ENCODE data around the gene TRPV6.
A peak's percentile ranks its signal among the peaks of the same experiment; 100 is the strongest.

Gene TRPV6

GRCh38 chr7:142856565-142857245, 28.8 kb downstream of the TRPV6 start:
- DNase-seq (ENCODE audit: low read depth in 1 of 2, low spot score in 1 of 2), result no peak
- TF ChIP-seq POLR2AphosphoS5 (IDR thresholded peaks at IDR 0.05; ENCODE audit: low read depth), result no peak
- TF ChIP-seq REST (IDR thresholded peaks at IDR 0.05; ENCODE audit: insufficient replicate concordance, low read depth), result no peak
- TF ChIP-seq CTCF (IDR thresholded peaks at IDR 0.05; ENCODE audit: insufficient read depth, low read length), result no peak
- TF ChIP-seq SPI1 (IDR thresholded peaks at IDR 0.05; ENCODE audit: borderline replicate concordance, low read depth), result no peak
- no peak for TF ChIP-seq GABPA (IDR thresholded peaks at IDR 0.05; ENCODE audit: low read depth)
- H3K27ac ChIP-seq (replicated peaks), result no peak overlapping the region
- no peak overlapping the region for H3K4me3 ChIP-seq (replicated peaks; ENCODE audit: insufficient read depth, low read length)
- H3K27me3 ChIP-seq (ENCODE audit: insufficient read depth, poor library complexity, severe bottlenecking), result no peaks in the 10 kb centered on the region

GRCh38 chr7:142855756-142856564, 29.6 kb downstream of the TRPV6 start:
- H3K27ac ChIP-seq (replicated peaks), result no peak overlapping the region
- DNase-seq (ENCODE audit: low read depth in 1 of 2, low spot score in 1 of 2), result no peak
- H3K4me3 ChIP-seq (replicated peaks; ENCODE audit: insufficient read depth, low read length), result peak overlapping the region; percentile 70; the same call in 1 of the 2 replicates
- TF ChIP-seq REST (IDR thresholded peaks at IDR 0.05; ENCODE audit: insufficient replicate concordance, low read depth), result no peak
- TF ChIP-seq SPI1 (IDR thresholded peaks at IDR 0.05; ENCODE audit: borderline replicate concordance, low read depth), result no peak
- no peak for TF ChIP-seq GABPA (IDR thresholded peaks at IDR 0.05; ENCODE audit: low read depth)
- no peak for TF ChIP-seq CTCF (IDR thresholded peaks at IDR 0.05; ENCODE audit: insufficient read depth, low read length)
- no peak for TF ChIP-seq POLR2AphosphoS5 (IDR thresholded peaks at IDR 0.05; ENCODE audit: low read depth)
- no peaks in the 10 kb centered on the region for H3K27me3 ChIP-seq (ENCODE audit: insufficient read depth, poor library complexity, severe bottlenecking)

- TF ChIP-seq REST (IDR thresholded peaks at IDR 0.05; ENCODE audit: insufficient replicate concordance, low read depth) (no peak), POLR2AphosphoS5 (IDR thresholded peaks at IDR 0.05; ENCODE audit: low read depth) (no peak), SPI1 (IDR thresholded peaks at IDR 0.05; ENCODE audit: borderline replicate concordance, low read depth) (no peak), GABPA (IDR thresholded peaks at IDR 0.05; ENCODE audit: low read depth) (no peak), CTCF (IDR thresholded peaks at IDR 0.05; ENCODE audit: insufficient read depth, low read length) (no peak)
- DNase-seq (ENCODE audit: low read depth in 1 of 2, low spot score in 1 of 2), result no peak
- Histone ChIP-seq H3K27ac (replicated peaks) (peak overlapping the region; percentile 47; the same call in 1 of the 2 replicates), H3K4me3 (replicated peaks; ENCODE audit: insufficient read depth, low read length) (peak overlapping the region; percentile 70), H3K27me3 (ENCODE audit: insufficient read depth, poor library complexity, severe bottlenecking) (no peaks in the 10 kb centered on the region)
Measured at GRCh38 chr7:142855114-142855743, 30.3 kb downstream of the TRPV6 start.

Data from HL-60 (cell line).